GM23338 (cell line): ENCODE measurements around the gene R3HDM1.

Source experiments
- CTCF ChIP-seq, 2 experiments: fragments of 200-600 bp in 1 of 2; sonication (generic) in 1 of 2; conservative IDR thresholded peaks; 2 replicates each; pipeline versions ENCODE4 v1.5.1 to v1.6.1; 2016 to 2017; ENCODE audit warnings: antibody characterized with exemption in 2 of 2, low read depth in 2 of 2, mild to moderate bottlenecking in 2 of 2, moderate library complexity in 1 of 2
- EZH2 ChIP-seq: fragments of 200-600 bp; sonication (generic); IDR thresholded peaks from one replicate; pipeline ENCODE4 v1.8.0; 2017; ENCODE audit warnings: antibody characterized with exemption, mild to moderate bottlenecking, low read depth; ENCODE audit not compliant: unreplicated experiment
- POLR2AphosphoS5 ChIP-seq: IDR thresholded peaks from 2 replicates; pipeline ENCODE4 v1.6.1; 2016; ENCODE audit warnings: antibody characterized with exemption, low read depth
- REST ChIP-seq: IDR thresholded peaks from one replicate; pipeline ENCODE4 v1.6.1; 2018; ENCODE audit warnings: antibody characterized with exemption; ENCODE audit not compliant: unreplicated experiment

GRCh38 chr2:135762530-135762929, 231.2 kb downstream of the R3HDM1 start:
- TF ChIP-seq EZH2 (no peak), POLR2AphosphoS5 (no peak), REST (no peak), CTCF (conservative IDR thresholded peaks at IDR 0.05; ENCODE audit: low read depth in 2 of 2) (no peak)
